Epithelial cell of proximal tubule (primary cell): ENCODE results near the gene SYAP1. TPM values are rescaled to one million over a fixed set of nuclear protein-coding genes. Genes with fewer than 3 reads are reported as not detected.
"Not testable (repeated sequence)": the region's sequence is repeated elsewhere in the genome, so short reads cannot be mapped to it uniquely, and the experiment has no call there.

Experiments used
- DNase-seq: peaks from one replicate; pipeline ENCODE4 v3.0.0-alpha.2; 2011; ENCODE audit warnings: low read depth
- H3K4me3 ChIP-seq: 2 replicates; pipeline ENCODE4 v1.5.1; 2011; ENCODE audit warnings: low read depth, mild to moderate bottlenecking, low read length
- CTCF ChIP-seq: conservative IDR thresholded peaks from 2 replicates; pipeline ENCODE4 v1.5.1; 2012; ENCODE audit warnings: low read depth, mild to moderate bottlenecking, low read length
- total RNA-seq: library from RNA; depleted of rRNA; stranded (reverse); fragments of >200 nt; gene quantifications from 2 replicates; pipeline ENCODE4 v1.2.3, GENCODE V29; 2015

The SYAP1 gene
- total RNA-seq, 1 donor from 2014 or later = 24.0 TPM

GRCh38 chrX:16770970-16771482, 51.6 kb downstream of the SYAP1 start:
- TF ChIP-seq CTCF = no peak
- DNase-seq = no peak
- H3K4me3 ChIP-seq = no peak overlapping the region

GRCh38 chrX:16771483-16772398, 52.3 kb downstream of the SYAP1 start:
- DNase-seq = no peak
- no peak overlapping the region for H3K4me3 ChIP-seq
- no peak for TF ChIP-seq CTCF

- TF ChIP-seq CTCF = no peak
- no peak for DNase-seq
- H3K4me3 ChIP-seq = no peak overlapping the region
These were observed 53.0 kb downstream of the SYAP1 start for GRCh38 chrX:16772460-16772859.

- no peak for TF ChIP-seq CTCF
- no peak for DNase-seq
- H3K4me3 ChIP-seq = no peak overlapping the region
These were observed 55.3 kb downstream of the SYAP1 start for GRCh38 chrX:16774746-16775145.

- DNase-seq = no peak
- no peak overlapping the region for H3K4me3 ChIP-seq
- TF ChIP-seq CTCF = no peak
These were observed 59.1 kb downstream of the SYAP1 start for GRCh38 chrX:16778545-16778944.

GRCh38 chrX:16778993-16779392, 59.6 kb downstream of the SYAP1 start:
- no peak for DNase-seq
- TF ChIP-seq CTCF = no peak
- H3K4me3 ChIP-seq = no peak overlapping the region

- not testable (repeated sequence) for H3K4me3 ChIP-seq, DNase-seq
These were observed 60.4 kb downstream of the SYAP1 start for GRCh38 chrX:16779815-16780214.
